ENCODE measurements around the gene PDK4. TPM values are rescaled to one million over a fixed set of nuclear protein-coding genes. Genes with fewer than 3 reads are reported as not detected.

Gene PDK4
- total and polyA plus RNA-seq, 2 donors (not counting 1 experiment from before 2014, with no cell fraction given) = 0.20 to 2.8 TPM

GRCh38 chr7:95537468-95537867 lies 58.8 kb downstream of the PDK4 start:
- Histone ChIP-seq H3K36me3 (ENCODE audit: control insufficient read depth, insufficient read depth, low read length) (no peaks in the 10 kb centered on the region), H3K27me3 (ENCODE audit: control insufficient read depth, insufficient read depth, low read length) (peaks cover 4% of the 10 kb centered on the region), H3K9me3 (ENCODE audit: control insufficient read depth, insufficient read depth, low read depth, low read length) (no peaks in the 10 kb centered on the region), H4K20me1 (ENCODE audit: control insufficient read depth, extremely low read depth, insufficient read depth, low read length) (no peaks in the 10 kb centered on the region), H3K4me3 (replicated peaks in 1 of 4; ENCODE audit: control extremely low read depth in 1 of 4, insufficient read depth in 1 of 4, low read depth in 3 of 4, low read length in 4 of 4) (no peak overlapping the region), H3K4me1 (ENCODE audit: control insufficient read depth, extremely low read depth, insufficient read depth, low read length) (no peaks in the 10 kb centered on the region), H3K4me2 (ENCODE audit: extremely low read depth, insufficient read depth, low read length) (no peak overlapping the region), H3K27ac (ENCODE audit: insufficient read depth, low read length) (no peak overlapping the region), H2AFZ (ENCODE audit: low read length) (no peak overlapping the region), H3K79me2 (ENCODE audit: control insufficient read depth, insufficient read depth, low read length) (no peaks in the 10 kb centered on the region), H3K9ac (ENCODE audit: insufficient read depth, low read length) (no peak overlapping the region)
- DNase-seq (ENCODE audit: low read depth in 2 of 2) = no peak
- TF ChIP-seq CTCF (conservative IDR thresholded peaks at IDR 0.05 in 1 of 2, IDR thresholded peaks at IDR 0.05 in 1 of 2; ENCODE audit: low read depth in 1 of 2, low read length in 2 of 2) = no peak
- TF ChIP-seq EZH2 (IDR thresholded peaks at IDR 0.05; ENCODE audit: low read length, missing control alignments) = no peak

- DNase-seq (ENCODE audit: low read depth in 2 of 2) = no peak
- no peak overlapping the region for H2AFZ ChIP-seq (ENCODE audit: low read length)
- H3K9ac ChIP-seq (ENCODE audit: insufficient read depth, low read length) = no peak overlapping the region
- H3K4me3 ChIP-seq (replicated peaks in 1 of 4; ENCODE audit: control extremely low read depth in 1 of 4, insufficient read depth in 1 of 4, low read depth in 3 of 4, low read length in 4 of 4) = no peak overlapping the region
- peaks cover 4% of the 10 kb centered on the region for H3K27me3 ChIP-seq (ENCODE audit: control insufficient read depth, insufficient read depth, low read length)
- H3K4me2 ChIP-seq (ENCODE audit: extremely low read depth, insufficient read depth, low read length) = no peak overlapping the region
- H3K27ac ChIP-seq (ENCODE audit: insufficient read depth, low read length) = no peak overlapping the region
- TF ChIP-seq EZH2 (IDR thresholded peaks at IDR 0.05; ENCODE audit: low read length, missing control alignments) = no peak
- no peaks in the 10 kb centered on the region for H3K9me3 ChIP-seq (ENCODE audit: control insufficient read depth, insufficient read depth, low read depth, low read length)
- H3K79me2 ChIP-seq (ENCODE audit: control insufficient read depth, insufficient read depth, low read length) = no peaks in the 10 kb centered on the region
- no peaks in the 10 kb centered on the region for H3K4me1 ChIP-seq (ENCODE audit: control insufficient read depth, extremely low read depth, insufficient read depth, low read length)
- H4K20me1 ChIP-seq (ENCODE audit: control insufficient read depth, extremely low read depth, insufficient read depth, low read length) = no peaks in the 10 kb centered on the region
- no peaks in the 10 kb centered on the region for H3K36me3 ChIP-seq (ENCODE audit: control insufficient read depth, insufficient read depth, low read length)
Measured at GRCh38 chr7:95536656-95537311, 59.5 kb downstream of the PDK4 start.

- no peak overlapping the region for H3K4me3 ChIP-seq (replicated peaks in 1 of 4; ENCODE audit: control extremely low read depth in 1 of 4, insufficient read depth in 1 of 4, low read depth in 3 of 4, low read length in 4 of 4)
- no peak overlapping the region for H3K27ac ChIP-seq (ENCODE audit: insufficient read depth, low read length)
- no peak for TF ChIP-seq CTCF (conservative IDR thresholded peaks at IDR 0.05 in 1 of 2, IDR thresholded peaks at IDR 0.05 in 1 of 2; ENCODE audit: low read depth in 1 of 2, low read length in 2 of 2)
- TF ChIP-seq EZH2 (IDR thresholded peaks at IDR 0.05; ENCODE audit: low read length, missing control alignments) = no peak
- no peaks in the 10 kb centered on the region for H3K79me2 ChIP-seq (ENCODE audit: control insufficient read depth, insufficient read depth, low read length)
- H3K4me1 ChIP-seq (ENCODE audit: control insufficient read depth, extremely low read depth, insufficient read depth, low read length) = no peaks in the 10 kb centered on the region
- H3K36me3 ChIP-seq (ENCODE audit: control insufficient read depth, insufficient read depth, low read length) = no peaks in the 10 kb centered on the region
- no peaks in the 10 kb centered on the region for H4K20me1 ChIP-seq (ENCODE audit: control insufficient read depth, extremely low read depth, insufficient read depth, low read length)
- peaks cover 6% of the 10 kb centered on the region for H3K27me3 ChIP-seq (ENCODE audit: control insufficient read depth, insufficient read depth, low read length)
- no peak overlapping the region for H3K9ac ChIP-seq (ENCODE audit: insufficient read depth, low read length)
- no peak for DNase-seq (ENCODE audit: low read depth in 2 of 2)
- no peaks in the 10 kb centered on the region for H3K9me3 ChIP-seq (ENCODE audit: control insufficient read depth, insufficient read depth, low read depth, low read length)
- H2AFZ ChIP-seq (ENCODE audit: low read length) = no peak overlapping the region
- no peak overlapping the region for H3K4me2 ChIP-seq (ENCODE audit: extremely low read depth, insufficient read depth, low read length)
Measured at GRCh38 chr7:95535662-95536061, 60.7 kb downstream of the PDK4 start.

All from fibroblast of lung (primary cell).